ENCODE measurements around the gene SPTBN2.

Gene SPTBN2

DNA sequence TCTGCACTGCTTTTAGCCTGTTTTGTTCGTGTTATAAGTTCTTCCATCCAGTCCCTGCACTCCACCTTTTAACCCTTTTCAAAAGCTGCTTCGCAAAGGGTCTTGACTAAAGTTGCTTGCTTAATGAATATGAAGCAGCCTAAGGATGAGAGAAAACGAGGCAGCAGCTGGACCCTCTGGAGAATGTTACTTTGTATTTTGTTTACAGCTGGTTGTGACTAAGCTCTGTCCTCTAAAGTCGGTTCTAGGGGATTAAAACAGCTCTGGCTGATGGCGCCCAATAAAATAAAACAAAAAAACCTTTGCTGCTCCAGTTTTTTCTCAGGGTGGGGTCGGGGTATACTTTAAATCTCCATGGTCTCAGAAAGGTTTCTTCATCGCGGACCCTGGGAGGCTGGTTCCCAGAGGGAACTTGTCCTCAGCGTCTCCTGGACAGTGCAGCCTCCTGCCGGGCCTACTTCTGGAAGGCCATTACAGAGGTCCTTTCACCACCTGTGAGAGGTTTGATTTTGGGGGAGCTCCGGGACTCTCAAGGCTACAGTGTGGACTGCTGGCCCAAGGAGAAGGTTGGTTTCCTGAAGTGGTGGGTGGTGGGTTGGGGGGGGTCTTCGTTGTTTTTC lies 91.3 kb downstream of the SPTBN2 start:
- no peak for DNase-seq

DNA sequence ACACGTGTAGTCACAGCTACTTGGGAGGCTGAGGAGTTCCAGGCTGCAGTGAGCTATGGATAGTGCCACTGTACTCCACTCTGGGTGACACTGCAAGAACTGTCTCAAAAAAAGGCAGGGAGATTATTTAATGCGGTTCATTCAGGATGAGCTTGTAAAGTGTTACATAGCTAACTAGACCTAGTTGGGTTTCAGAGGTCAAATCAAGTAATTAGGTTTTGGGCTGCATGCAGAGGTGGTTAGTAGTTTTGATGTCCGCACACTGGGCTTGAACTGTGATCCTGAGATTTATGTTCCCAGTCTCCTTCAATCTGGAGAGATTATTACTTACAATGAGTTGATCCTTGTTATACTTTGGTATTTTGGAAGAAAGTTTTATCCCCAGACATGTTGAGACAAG lies 92.6 kb downstream of the SPTBN2 start:
- no peak for DNase-seq

Data from 8988T (cell line).